ENCODE results near the gene PIK3IP1. TPM values are rescaled to one million over a fixed set of nuclear protein-coding genes. Genes with fewer than 3 reads are reported as not detected.

PIK3IP1 gene
- total and polyA plus RNA-seq, 9 of the 15 experiments (the other 6 are each of a cell fraction or from before 2014, with no cell fraction given): 0.11 to 1.3 (median 0.77) TPM

- FAIRE-seq (no peak), DNase-seq (ENCODE audit: extremely low read depth in 1 of 4, low spot score in 3 of 4) (no peak), ATAC-seq (no peak)
- Histone ChIP-seq H3K9ac (ENCODE audit: insufficient read depth in 1 of 2, low read depth in 2 of 2, low read length in 2 of 2) (no peak overlapping the region), H3K4me2 (ENCODE audit: insufficient read depth, low read length) (no peak overlapping the region), H4K20me1 (replicated peaks; ENCODE audit: control insufficient read depth, insufficient read depth, low read length) (no peaks in the 10 kb centered on the region), H3K27me3 (ENCODE audit: control insufficient read depth in 2 of 2, insufficient read depth in 2 of 2, low read length in 2 of 2) (no peaks in the 10 kb centered on the region), H3K9me1 (ENCODE audit: control insufficient read depth, insufficient read depth, low read length) (no peaks in the 10 kb centered on the region), H3K9me3 (replicated peaks; ENCODE audit: control insufficient read depth, insufficient read depth, low read depth, low read length) (no peaks in the 10 kb centered on the region), H3K36me3 (ENCODE audit: control insufficient read depth, insufficient read depth, low read length) (peaks cover 16% of the 10 kb centered on the region; the same call in 2 of the 3 replicates), H3K27ac (ENCODE audit: extremely low read depth, low read depth, low read length) (no peak overlapping the region), H3K4me3 (no peak overlapping the region), H2AFZ (ENCODE audit: low read depth, low read length) (no peak overlapping the region), H3K79me2 (ENCODE audit: control insufficient read depth, insufficient read depth, low read length) (no peaks in the 10 kb centered on the region), H3K4me1 (replicated peaks in 1 of 2; ENCODE audit: control insufficient read depth in 2 of 2, insufficient read depth in 2 of 2, low read length in 2 of 2) (no peaks in the 10 kb centered on the region; a peak in 1 of 5 replicates)
- TF ChIP-seq REST (IDR thresholded peaks at IDR 0.05; ENCODE audit: borderline replicate concordance) (no peak), REST (CRISPR knock-in tag; IDR thresholded peaks at IDR 0.05; ENCODE audit: low read depth) (no peak), RBM17 (IDR thresholded peaks at IDR 0.05; ENCODE audit: borderline replicate concordance, low read depth, low read length) (no peak), CXXC5 (CRISPR knock-in tag; IDR thresholded peaks at IDR 0.05) (no peak), ZBTB9 (CRISPR knock-in tag; IDR thresholded peaks at IDR 0.05) (no peak), ZNF311 (CRISPR knock-in tag; IDR thresholded peaks at IDR 0.05) (no peak), MAZ (CRISPR knock-in tag; conservative IDR thresholded peaks at IDR 0.05 in 1 of 2, IDR thresholded peaks at IDR 0.05 in 1 of 2) (no peak)
- TF ChIP-seq, protein P1, sequence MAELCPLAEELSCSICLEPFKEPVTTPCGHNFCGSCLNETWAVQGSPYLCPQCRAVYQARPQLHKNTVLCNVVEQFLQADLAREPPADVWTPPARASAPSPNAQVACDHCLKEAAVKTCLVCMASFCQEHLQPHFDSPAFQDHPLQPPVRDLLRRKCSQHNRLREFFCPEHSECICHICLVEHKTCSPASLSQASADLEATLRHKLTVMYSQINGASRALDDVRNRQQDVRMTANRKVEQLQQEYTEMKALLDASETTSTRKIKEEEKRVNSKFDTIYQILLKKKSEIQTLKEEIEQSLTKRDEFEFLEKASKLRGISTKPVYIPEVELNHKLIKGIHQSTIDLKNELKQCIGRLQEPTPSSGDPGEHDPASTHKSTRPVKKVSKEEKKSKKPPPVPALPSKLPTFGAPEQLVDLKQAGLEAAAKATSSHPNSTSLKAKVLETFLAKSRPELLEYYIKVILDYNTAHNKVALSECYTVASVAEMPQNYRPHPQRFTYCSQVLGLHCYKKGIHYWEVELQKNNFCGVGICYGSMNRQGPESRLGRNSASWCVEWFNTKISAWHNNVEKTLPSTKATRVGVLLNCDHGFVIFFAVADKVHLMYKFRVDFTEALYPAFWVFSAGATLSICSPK (IDR thresholded peaks at IDR 0.05; ENCODE audit: borderline replicate concordance): no peak
- BruUV-seq (replicated peaks): no TSS peak
- in situ Hi-C loops (cut with MboI) (no loop called here), intact Hi-C loops (cut with micrococcal nuclease) (no loop called here)
- POLR2A ChIA-PET: no interaction called here
- WGBS (ENCODE audit: insufficient coverage, low coverage, missing lambda C conversion rate): 69% methylated on average over 9 of the region's 13 CpGs
- CTCF ChIA-PET (ENCODE audit: low intra/inter-chr PET ratio): no interaction called here
These were observed 36.3 kb upstream of the PIK3IP1 start for GRCh38 chr22:31328544-31328960.
